Testis (tissue), 3 donors: ENCODE measurements around the gene STOX2. TPM values are rescaled to one million over a fixed set of nuclear protein-coding genes. Genes with fewer than 3 reads are reported as not detected.

Experiments used
- DNase-seq: peaks from one replicate; pipeline ENCODE4 v3.0.0-alpha.2; 2019
- H3K27ac ChIP-seq, 2 donors: fragments of 200-600 bp; sonication (generic); one replicate each; pipeline ENCODE4 v1.5.1; 2019
- H3K27me3 ChIP-seq: fragments of 200-600 bp; sonication (generic); one replicate; pipeline ENCODE4 v1.5.1; 2019
- H3K36me3 ChIP-seq: fragments of 200-600 bp; sonication (generic); one replicate; pipeline ENCODE4 v1.5.1; 2017; ENCODE audit warnings: low read depth; ENCODE audit errors: missing control alignments
- H3K4me1 ChIP-seq: fragments of 200-600 bp; sonication (generic); one replicate; pipeline ENCODE4 v1.5.1; 2019
- H3K4me3 ChIP-seq, 2 donors: fragments of 200-600 bp; sonication (generic); one replicate each; pipeline ENCODE4 v1.5.1; 2017 to 2019
- H3K9me3 ChIP-seq: fragments of 200-600 bp; sonication (generic); one replicate; pipeline ENCODE4 v1.5.1; 2017
- POLR2A ChIP-seq: fragments of 450-650 bp; IDR thresholded peaks from one replicate; pipeline ENCODE4 v1.6.1; 2017; ENCODE audit warnings: antibody characterized with exemption, mild to moderate bottlenecking, moderate library complexity
- WGBS, 2 donors: methylation state at CpG; one replicate each; pipeline ENCODE4 v1.1.5; 2018; 5-methylcytosine and 5-hydroxymethylcytosine counted together
- intact Hi-C: fragments of 100-400 bp; cut with DNase I; formaldehyde crosslinking; loops from one replicate; pipeline ENCODE4 v1.15.1; 2023; ENCODE audit warnings: low total_unique reads
- polyA plus RNA-seq: library from polyadenylated mRNA; stranded (reverse); fragments of 350-450 nt; fragmentation: Illumina TruSeq; extraction: RNeasy Lipid Tissue Mini Kit (QIAGEN cat#74804); gene quantifications from one replicate; pipeline ENCODE4 v1.2.3, GENCODE V29; 2014; ENCODE audit warnings: low read depth, low replicate concordance; ENCODE audit not compliant: insufficient read depth
- total RNA-seq, 2 donors: library from RNA; depleted of rRNA; stranded (reverse); fragments of >200 nt; gene quantifications; one replicate each; pipeline ENCODE4 v1.2.3, GENCODE V29; 2016
- TF ChIP-seq, protein P1 (sequence below), 3 experiments: fragments of 450-650 bp in 2 of 3; fragments of 200-600 bp in 1 of 3; sonication (generic) in 1 of 3; IDR thresholded peaks; one replicate each; pipeline ENCODE4 v1.5.1; 2016 to 2019; ENCODE audit warnings: antibody characterized with exemption in 3 of 3, mild to moderate bottlenecking in 2 of 3, moderate library complexity in 1 of 3

Gene STOX2
- total and polyA plus RNA-seq, 3 donors from 2014 or later: 5.8 to 17.7 (median 15.2) TPM

DNA sequence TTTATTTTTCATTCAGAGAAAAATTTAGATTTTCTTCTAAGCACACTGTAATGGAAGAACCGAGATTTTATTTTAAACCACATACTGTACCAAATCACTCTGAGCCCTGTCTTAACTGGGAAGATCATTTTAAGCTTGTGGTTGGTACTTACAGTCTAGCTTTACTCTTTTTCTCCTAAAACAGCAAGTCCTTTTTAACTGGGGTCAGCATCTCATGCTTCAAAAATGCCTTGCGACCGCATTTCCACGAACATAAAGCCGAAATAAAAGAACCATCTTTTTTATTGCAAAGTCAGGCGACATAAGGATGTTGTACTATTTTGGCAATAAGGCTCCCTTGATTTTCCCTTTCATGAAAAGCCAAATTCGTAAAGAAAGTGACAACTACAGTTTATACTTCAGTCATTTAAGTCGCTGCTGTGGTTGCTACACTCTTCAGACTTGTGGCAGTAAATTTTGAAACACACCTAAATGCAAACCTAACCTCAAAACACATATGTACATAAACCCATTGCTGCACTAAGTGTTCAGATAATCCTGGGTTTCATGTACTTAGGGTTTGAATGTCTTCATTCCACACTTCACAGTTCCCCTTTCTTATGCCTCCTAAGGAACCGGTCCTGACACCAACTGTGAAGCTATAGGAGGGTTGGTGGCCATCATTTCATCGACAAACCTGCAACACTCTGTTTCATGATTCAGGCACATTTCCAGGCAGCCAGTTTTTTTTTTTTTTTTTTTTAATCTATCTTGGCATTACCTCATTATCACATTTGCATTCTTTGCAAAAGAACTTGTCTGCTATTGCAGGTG lies 3.0 kb downstream of the STOX2 start:
- DNase-seq: no peak
- no peaks in the 10 kb centered on the region for H3K9me3 ChIP-seq
- 64 to 77% methylated on average over 10 of the region's 10 CpGs for WGBS, 2 donors
- H3K27me3 ChIP-seq: no peaks in the 10 kb centered on the region
- H3K4me3 ChIP-seq: no peak overlapping the region
- peaks cover 4% of the 10 kb centered on the region for H3K4me1 ChIP-seq
- TF ChIP-seq POLR2A: no peak
- TF ChIP-seq, protein P1, sequence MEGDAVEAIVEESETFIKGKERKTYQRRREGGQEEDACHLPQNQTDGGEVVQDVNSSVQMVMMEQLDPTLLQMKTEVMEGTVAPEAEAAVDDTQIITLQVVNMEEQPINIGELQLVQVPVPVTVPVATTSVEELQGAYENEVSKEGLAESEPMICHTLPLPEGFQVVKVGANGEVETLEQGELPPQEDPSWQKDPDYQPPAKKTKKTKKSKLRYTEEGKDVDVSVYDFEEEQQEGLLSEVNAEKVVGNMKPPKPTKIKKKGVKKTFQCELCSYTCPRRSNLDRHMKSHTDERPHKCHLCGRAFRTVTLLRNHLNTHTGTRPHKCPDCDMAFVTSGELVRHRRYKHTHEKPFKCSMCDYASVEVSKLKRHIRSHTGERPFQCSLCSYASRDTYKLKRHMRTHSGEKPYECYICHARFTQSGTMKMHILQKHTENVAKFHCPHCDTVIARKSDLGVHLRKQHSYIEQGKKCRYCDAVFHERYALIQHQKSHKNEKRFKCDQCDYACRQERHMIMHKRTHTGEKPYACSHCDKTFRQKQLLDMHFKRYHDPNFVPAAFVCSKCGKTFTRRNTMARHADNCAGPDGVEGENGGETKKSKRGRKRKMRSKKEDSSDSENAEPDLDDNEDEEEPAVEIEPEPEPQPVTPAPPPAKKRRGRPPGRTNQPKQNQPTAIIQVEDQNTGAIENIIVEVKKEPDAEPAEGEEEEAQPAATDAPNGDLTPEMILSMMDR (IDR thresholded peaks at IDR 0.05): no peak
- no peak overlapping the region for H3K27ac ChIP-seq
- intact Hi-C loops: no loop called here
- H3K36me3 ChIP-seq: no peaks in the 10 kb centered on the region

DNA sequence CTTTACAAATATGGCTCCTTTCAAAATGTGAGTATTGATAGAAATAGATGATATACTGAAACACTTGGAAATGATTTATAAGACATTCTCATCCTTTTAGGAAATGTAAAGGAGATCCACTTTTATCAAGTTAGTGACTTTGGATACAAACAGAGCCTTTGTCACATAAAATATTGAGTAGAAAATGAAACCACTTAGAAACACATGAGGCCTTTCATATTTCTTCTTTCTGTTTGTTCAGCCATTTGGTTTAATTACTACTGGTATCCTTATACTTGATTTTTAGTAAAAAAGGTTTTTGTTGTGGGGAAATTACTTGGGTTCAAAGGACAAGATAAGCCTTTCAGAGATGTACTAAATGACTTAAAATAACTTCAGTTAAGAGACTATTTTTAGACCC lies 4.1 kb downstream of the STOX2 start:
- H3K27me3 ChIP-seq: no peaks in the 10 kb centered on the region
- no peaks in the 10 kb centered on the region for H3K36me3 ChIP-seq
- H3K4me1 ChIP-seq: peaks cover 4% of the 10 kb centered on the region
- no peak overlapping the region for H3K4me3 ChIP-seq
- intact Hi-C loops: no loop called here
- no peak overlapping the region for H3K27ac ChIP-seq
- TF ChIP-seq, protein P1 (IDR thresholded peaks at IDR 0.05): no peak
- no peak for TF ChIP-seq POLR2A
- DNase-seq: no peak
- no peaks in the 10 kb centered on the region for H3K9me3 ChIP-seq

DNA sequence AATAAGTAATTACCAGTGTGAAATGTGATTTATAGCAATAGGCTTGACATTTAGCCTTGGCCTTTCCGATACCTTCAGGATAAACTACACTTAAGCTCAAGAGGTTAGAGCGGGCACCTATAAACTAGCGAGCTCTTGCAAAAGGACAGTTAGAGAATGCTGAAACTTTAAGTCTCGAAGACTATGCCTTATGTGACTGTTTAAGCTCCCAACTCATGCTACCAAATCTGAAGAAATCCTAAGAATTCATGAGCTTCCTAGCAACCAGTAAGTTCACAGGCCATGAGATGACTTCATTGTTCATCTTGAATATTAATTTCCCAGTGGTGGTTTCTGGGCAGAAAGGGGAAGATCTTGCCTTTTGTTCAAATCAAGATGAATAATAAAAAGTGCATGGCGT lies 4.7 kb downstream of the STOX2 start:
- no peak overlapping the region for H3K27ac ChIP-seq
- H3K27me3 ChIP-seq: no peaks in the 10 kb centered on the region
- H3K36me3 ChIP-seq: no peaks in the 10 kb centered on the region
- WGBS, 2 donors: 89 to 93% methylated on average over 5 of the region's 5 CpGs
- intact Hi-C loops: no loop called here
- H3K4me3 ChIP-seq: no peak overlapping the region
- DNase-seq: no peak
- TF ChIP-seq, protein P1 (IDR thresholded peaks at IDR 0.05): no peak
- TF ChIP-seq POLR2A: no peak
- peaks cover 4% of the 10 kb centered on the region for H3K4me1 ChIP-seq
- H3K9me3 ChIP-seq: no peaks in the 10 kb centered on the region

DNA sequence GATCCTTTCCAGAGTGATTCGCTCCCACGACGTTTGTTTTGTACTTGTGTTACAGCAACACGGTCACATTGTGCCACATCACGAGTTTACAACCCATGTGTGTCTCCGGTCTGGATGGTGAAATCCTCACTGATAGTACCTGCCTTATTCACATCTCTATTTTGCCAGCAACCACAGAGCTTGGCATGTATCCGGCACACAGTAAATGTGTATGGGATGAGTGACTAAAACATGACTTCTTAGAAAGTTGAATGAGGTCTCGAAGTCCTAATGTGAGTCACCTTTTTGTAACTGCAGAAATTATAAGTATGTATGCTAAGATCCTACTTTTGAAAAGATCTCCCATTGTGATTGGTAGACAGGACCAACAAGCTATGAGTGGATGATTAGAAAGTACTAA lies 7.5 kb downstream of the STOX2 start:
- TF ChIP-seq, protein P1 (IDR thresholded peaks at IDR 0.05): no peak
- TF ChIP-seq POLR2A: no peak
- Histone ChIP-seq H3K4me3 (no peak overlapping the region), H3K27ac (no peak overlapping the region), H3K9me3 (no peaks in the 10 kb centered on the region), H3K36me3 (no peaks in the 10 kb centered on the region), H3K4me1 (no peaks in the 10 kb centered on the region), H3K27me3 (no peaks in the 10 kb centered on the region)
- 96 to 97% methylated on average over 8 of the region's 8 CpGs for WGBS, 2 donors
- intact Hi-C loops: no loop called here
- DNase-seq: no peak

DNA sequence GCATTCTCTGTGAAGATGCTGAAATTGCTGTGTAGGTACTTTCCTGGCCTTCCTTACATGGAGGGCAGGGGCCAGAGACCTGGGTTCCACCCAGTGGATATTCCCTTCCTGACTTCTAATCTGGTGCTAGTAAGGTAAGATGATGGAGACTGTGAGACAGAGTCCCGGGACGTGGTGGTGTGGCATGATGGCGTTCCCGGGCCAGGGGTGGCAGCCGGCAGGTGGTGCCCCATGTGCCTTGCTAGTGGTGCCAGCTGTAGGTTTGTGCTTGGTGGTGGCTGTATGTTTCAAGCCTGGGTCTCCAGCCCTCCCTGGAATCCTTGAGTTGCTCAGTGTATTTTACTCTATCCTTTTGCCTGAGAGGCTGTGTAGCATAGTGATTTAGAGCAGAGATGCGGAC lies 10.9 kb downstream of the STOX2 start:
- Histone ChIP-seq H3K9me3 (no peaks in the 10 kb centered on the region), H3K27ac (no peak overlapping the region), H3K27me3 (no peaks in the 10 kb centered on the region), H3K36me3 (no peaks in the 10 kb centered on the region), H3K4me3 (no peak overlapping the region), H3K4me1 (no peaks in the 10 kb centered on the region)
- intact Hi-C loops: no loop called here
- TF ChIP-seq POLR2A: no peak
- TF ChIP-seq, protein P1 (IDR thresholded peaks at IDR 0.05): no peak
- 81 to 98% methylated on average over 5 to 6 of the region's 6 CpGs for WGBS, 2 donors
- no peak for DNase-seq
